HG03575 (cell line): ENCODE measurements around the gene ARRB2.
"Not testable (repeated sequence)": the region's sequence is repeated elsewhere in the genome, so short reads cannot be mapped to it uniquely, and the experiment has no call there.

Source experiments
- ATAC-seq: cut with Tn5 transposase; IDR thresholded peaks from one replicate; pipeline ENCODE4 v1.9.1; 2021; ENCODE audit not compliant: unreplicated experiment, insufficient number of reproducible peaks, low FRiP score; ENCODE audit errors: extremely low read depth

Gene ARRB2

GRCh38 chr17:4696437-4696805 is 14.0 kb upstream of the ARRB2 start:
- ATAC-seq = no peak

- not testable (repeated sequence) for ATAC-seq
Observed at GRCh38 chr17:4699401-4700056, 10.9 kb upstream of the ARRB2 start.

GRCh38 chr17:4701116-4701515 is 9.3 kb upstream of the ARRB2 start:
- no peak for ATAC-seq

- no peak for ATAC-seq
Observed at GRCh38 chr17:4703330-4703691, 7.1 kb upstream of the ARRB2 start.

GRCh38 chr17:4704574-4704907 is 5.9 kb upstream of the ARRB2 start:
- ATAC-seq = not testable (repeated sequence)

- no peak for ATAC-seq
Observed at GRCh38 chr17:4704991-4705390, 5.4 kb upstream of the ARRB2 start.

- ATAC-seq = no peak
Observed at GRCh38 chr17:4706121-4706520, 4.3 kb upstream of the ARRB2 start.

- no peak for ATAC-seq
Observed at GRCh38 chr17:4708436-4708835, 2.0 kb upstream of the ARRB2 start.

GRCh38 chr17:4710693-4711634 is 532 bp downstream of the ARRB2 start:
- no peak for ATAC-seq

GRCh38 chr17:4711661-4712181 is 1.3 kb downstream of the ARRB2 start:
- ATAC-seq = no peak

- ATAC-seq = no peak
Observed at GRCh38 chr17:4712526-4712925, 2.1 kb downstream of the ARRB2 start.

GRCh38 chr17:4714340-4715062 is 4.1 kb downstream of the ARRB2 start:
- not testable (repeated sequence) for ATAC-seq

- ATAC-seq = no peak
Observed at GRCh38 chr17:4715063-4715744, 4.8 kb downstream of the ARRB2 start.

GRCh38 chr17:4716081-4716480 is 5.6 kb downstream of the ARRB2 start:
- no peak for ATAC-seq

- no peak for ATAC-seq
Observed at GRCh38 chr17:4717791-4718190, 7.4 kb downstream of the ARRB2 start.

GRCh38 chr17:4718276-4718675 is 7.8 kb downstream of the ARRB2 start:
- no peak for ATAC-seq

GRCh38 chr17:4719146-4719545 is 8.7 kb downstream of the ARRB2 start:
- ATAC-seq = no peak

- no peak for ATAC-seq
Observed at GRCh38 chr17:4719684-4720221, 9.3 kb downstream of the ARRB2 start.

- no peak for ATAC-seq
Observed at GRCh38 chr17:4720787-4721186, 10.4 kb downstream of the ARRB2 start.
